ENCODE data around the gene PTPRM. TPM values are rescaled to one million over a fixed set of nuclear protein-coding genes. Genes with fewer than 3 reads are reported as not detected.

The PTPRM gene
- total RNA-seq, 1 experiment from 2014 or later: 1.6 TPM

DNA sequence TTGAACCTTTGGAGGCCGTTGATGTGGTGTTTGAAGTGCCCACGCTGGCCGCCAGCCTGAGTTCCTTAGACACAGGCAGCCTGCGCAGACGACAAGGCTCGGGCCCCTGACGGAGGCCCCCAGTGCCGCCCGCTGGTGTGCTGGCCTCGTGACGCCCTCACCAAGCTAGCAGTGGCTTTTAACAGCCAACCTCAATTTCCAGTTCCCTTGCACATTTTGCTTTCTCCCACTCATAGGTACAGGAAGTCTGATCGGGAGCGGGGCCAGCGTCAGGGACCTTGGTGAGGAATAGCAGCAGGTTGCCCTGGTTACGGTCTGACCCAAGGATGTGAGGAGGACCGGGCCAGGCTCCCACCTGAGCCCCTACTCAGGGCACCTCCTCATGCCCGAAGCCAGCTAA is 834.5 kb downstream of the PTPRM start:
- TF ChIP-seq SIN3A (IDR thresholded peaks at IDR 0.05; ENCODE audit: borderline replicate concordance, insufficient read depth, low read depth, low read length) (no peak), POLR2AphosphoS5 (IDR thresholded peaks at IDR 0.05; ENCODE audit: low read depth, low read length) (no peak), TCF7L2 (IDR thresholded peaks at IDR 0.05; ENCODE audit: low read depth, low read length) (no peak)
- TF ChIP-seq, protein P1, sequence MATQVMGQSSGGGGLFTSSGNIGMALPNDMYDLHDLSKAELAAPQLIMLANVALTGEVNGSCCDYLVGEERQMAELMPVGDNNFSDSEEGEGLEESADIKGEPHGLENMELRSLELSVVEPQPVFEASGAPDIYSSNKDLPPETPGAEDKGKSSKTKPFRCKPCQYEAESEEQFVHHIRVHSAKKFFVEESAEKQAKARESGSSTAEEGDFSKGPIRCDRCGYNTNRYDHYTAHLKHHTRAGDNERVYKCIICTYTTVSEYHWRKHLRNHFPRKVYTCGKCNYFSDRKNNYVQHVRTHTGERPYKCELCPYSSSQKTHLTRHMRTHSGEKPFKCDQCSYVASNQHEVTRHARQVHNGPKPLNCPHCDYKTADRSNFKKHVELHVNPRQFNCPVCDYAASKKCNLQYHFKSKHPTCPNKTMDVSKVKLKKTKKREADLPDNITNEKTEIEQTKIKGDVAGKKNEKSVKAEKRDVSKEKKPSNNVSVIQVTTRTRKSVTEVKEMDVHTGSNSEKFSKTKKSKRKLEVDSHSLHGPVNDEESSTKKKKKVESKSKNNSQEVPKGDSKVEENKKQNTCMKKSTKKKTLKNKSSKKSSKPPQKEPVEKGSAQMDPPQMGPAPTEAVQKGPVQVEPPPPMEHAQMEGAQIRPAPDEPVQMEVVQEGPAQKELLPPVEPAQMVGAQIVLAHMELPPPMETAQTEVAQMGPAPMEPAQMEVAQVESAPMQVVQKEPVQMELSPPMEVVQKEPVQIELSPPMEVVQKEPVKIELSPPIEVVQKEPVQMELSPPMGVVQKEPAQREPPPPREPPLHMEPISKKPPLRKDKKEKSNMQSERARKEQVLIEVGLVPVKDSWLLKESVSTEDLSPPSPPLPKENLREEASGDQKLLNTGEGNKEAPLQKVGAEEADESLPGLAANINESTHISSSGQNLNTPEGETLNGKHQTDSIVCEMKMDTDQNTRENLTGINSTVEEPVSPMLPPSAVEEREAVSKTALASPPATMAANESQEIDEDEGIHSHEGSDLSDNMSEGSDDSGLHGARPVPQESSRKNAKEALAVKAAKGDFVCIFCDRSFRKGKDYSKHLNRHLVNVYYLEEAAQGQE (IDR thresholded peaks at IDR 0.05; ENCODE audit: insufficient read depth in 1 of 2, low read depth in 2 of 2, low read length in 1 of 2): no peak
- TF ChIP-seq, protein P2, sequence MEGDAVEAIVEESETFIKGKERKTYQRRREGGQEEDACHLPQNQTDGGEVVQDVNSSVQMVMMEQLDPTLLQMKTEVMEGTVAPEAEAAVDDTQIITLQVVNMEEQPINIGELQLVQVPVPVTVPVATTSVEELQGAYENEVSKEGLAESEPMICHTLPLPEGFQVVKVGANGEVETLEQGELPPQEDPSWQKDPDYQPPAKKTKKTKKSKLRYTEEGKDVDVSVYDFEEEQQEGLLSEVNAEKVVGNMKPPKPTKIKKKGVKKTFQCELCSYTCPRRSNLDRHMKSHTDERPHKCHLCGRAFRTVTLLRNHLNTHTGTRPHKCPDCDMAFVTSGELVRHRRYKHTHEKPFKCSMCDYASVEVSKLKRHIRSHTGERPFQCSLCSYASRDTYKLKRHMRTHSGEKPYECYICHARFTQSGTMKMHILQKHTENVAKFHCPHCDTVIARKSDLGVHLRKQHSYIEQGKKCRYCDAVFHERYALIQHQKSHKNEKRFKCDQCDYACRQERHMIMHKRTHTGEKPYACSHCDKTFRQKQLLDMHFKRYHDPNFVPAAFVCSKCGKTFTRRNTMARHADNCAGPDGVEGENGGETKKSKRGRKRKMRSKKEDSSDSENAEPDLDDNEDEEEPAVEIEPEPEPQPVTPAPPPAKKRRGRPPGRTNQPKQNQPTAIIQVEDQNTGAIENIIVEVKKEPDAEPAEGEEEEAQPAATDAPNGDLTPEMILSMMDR (IDR thresholded peaks at IDR 0.05): no peak
- ChIA-PET CTCF (no interaction called here), POLR2A (no interaction called here)
- DNase-seq (ENCODE audit: low read depth, low spot score) (no peak), ATAC-seq (no peak)
- no peaks in the 10 kb centered on the region for H3K4me1 ChIP-seq (ENCODE audit: control insufficient read depth, insufficient read depth, low read length)
- BruUV-seq (replicated peaks): no TSS peak
- no peak overlapping the region for H3K27ac ChIP-seq (ENCODE audit: low read length)
- H3K27me3 ChIP-seq (ENCODE audit: control insufficient read depth, insufficient read depth, low read length): no peaks in the 10 kb centered on the region; the same call in 1 of the 2 replicates
- no peaks in the 10 kb centered on the region for H3K9me3 ChIP-seq (ENCODE audit: control insufficient read depth, insufficient read depth, low read depth, low read length)
- in situ Hi-C loops (cut with HindIII; ENCODE audit: low pct_unique_long_range_greater_than_20kb, low sequenced_read_pairs) (no loop called here), intact Hi-C loops (cut with micrococcal nuclease; ENCODE audit: unreplicated experiment) (no loop called here)
- H3K36me3 ChIP-seq (ENCODE audit: control insufficient read depth, insufficient read depth, low read length): no peaks in the 10 kb centered on the region
- no peak overlapping the region for H3K4me3 ChIP-seq (ENCODE audit: low read depth in 2 of 2, low read length in 2 of 2)

DNA sequence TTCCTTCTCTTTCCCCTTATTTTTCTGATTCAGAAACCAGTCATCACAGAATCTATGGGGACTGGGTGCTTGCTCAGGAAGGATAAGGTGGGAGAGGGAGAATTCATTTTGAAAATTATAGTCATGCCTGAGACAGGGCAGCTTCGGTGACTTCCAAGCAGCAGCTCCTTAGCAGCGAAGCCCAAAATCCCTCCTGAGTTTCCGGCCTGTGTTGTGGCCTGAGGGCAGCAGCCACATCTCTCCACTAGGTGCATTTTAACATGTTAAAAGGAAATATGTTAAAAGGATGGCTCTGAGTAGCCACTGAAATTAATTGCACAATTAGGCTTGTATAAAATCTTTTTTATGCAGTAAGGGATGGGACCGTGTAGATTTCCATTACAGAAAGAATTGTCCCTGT is 835.1 kb downstream of the PTPRM start:
- no TSS peak for BruUV-seq (replicated peaks)
- no peaks in the 10 kb centered on the region for H3K36me3 ChIP-seq (ENCODE audit: control insufficient read depth, insufficient read depth, low read length)
- TF ChIP-seq POLR2AphosphoS5 (IDR thresholded peaks at IDR 0.05; ENCODE audit: low read depth, low read length): no peak
- TF ChIP-seq, protein P2 (IDR thresholded peaks at IDR 0.05): no peak
- no peak for TF ChIP-seq SIN3A (IDR thresholded peaks at IDR 0.05; ENCODE audit: borderline replicate concordance, insufficient read depth, low read depth, low read length)
- TF ChIP-seq, protein P1 (IDR thresholded peaks at IDR 0.05; ENCODE audit: insufficient read depth in 1 of 2, low read depth in 2 of 2, low read length in 1 of 2): no peak
- no peak for TF ChIP-seq TCF7L2 (IDR thresholded peaks at IDR 0.05; ENCODE audit: low read depth, low read length)
- H3K9me3 ChIP-seq (ENCODE audit: control insufficient read depth, insufficient read depth, low read depth, low read length): no peaks in the 10 kb centered on the region
- in situ Hi-C loops (cut with HindIII; ENCODE audit: low pct_unique_long_range_greater_than_20kb, low sequenced_read_pairs): no loop called here
- no peaks in the 10 kb centered on the region for H3K4me1 ChIP-seq (ENCODE audit: control insufficient read depth, insufficient read depth, low read length)
- H3K27me3 ChIP-seq (ENCODE audit: control insufficient read depth, insufficient read depth, low read length): no peaks in the 10 kb centered on the region; the same call in 1 of the 2 replicates
- DNase-seq (ENCODE audit: low read depth, low spot score) (no peak), ATAC-seq (no peak)
- ChIA-PET CTCF (no interaction called here), POLR2A (no interaction called here)
- intact Hi-C loops (cut with micrococcal nuclease; ENCODE audit: unreplicated experiment): no loop called here
- H3K27ac ChIP-seq (ENCODE audit: low read length): no peak overlapping the region
- H3K4me3 ChIP-seq (ENCODE audit: low read depth in 2 of 2, low read length in 2 of 2): no peak overlapping the region

Measured in Panc1 (cell line).